Vagina (tissue), 2 donors: ENCODE results near the gene HOXA7. TPM values are rescaled to one million over a fixed set of nuclear protein-coding genes. Genes with fewer than 3 reads are reported as not detected.

Experiments used
- DNase-seq, 2 donors: peaks; one replicate each; pipeline ENCODE4 v3.0.0-alpha.2; 2017; ENCODE audit errors: extremely low spot score in 2 of 2
- H3K27ac ChIP-seq: fragments of 200-600 bp; sonication (generic); one replicate; pipeline ENCODE4 v1.5.1; 2019
- H3K27me3 ChIP-seq: fragments of 200-600 bp; sonication (generic); one replicate; pipeline ENCODE4 v1.5.1; 2019
- H3K36me3 ChIP-seq, 2 donors: fragments of 200-600 bp; sonication (generic); one replicate each; pipeline ENCODE4 v1.5.1; 2017 to 2019
- H3K4me1 ChIP-seq: fragments of 200-600 bp; sonication (generic); one replicate; pipeline ENCODE4 v1.5.1; 2019
- H3K4me3 ChIP-seq, 2 donors: fragments of 200-600 bp; sonication (generic); 1 replicate in 1 of 2; 2 replicates in 1 of 2; pipeline ENCODE4 v1.5.1; 2016 to 2019
- H3K9me3 ChIP-seq: fragments of 200-600 bp; sonication (generic); one replicate; pipeline ENCODE4 v1.5.1; 2019
- CTCF ChIP-seq, 3 experiments: fragments of 450-650 bp in 2 of 3; fragments of 200-600 bp in 1 of 3; sonication (generic) in 1 of 3; IDR thresholded peaks; one replicate each; pipeline ENCODE4 v1.5.1; 2017 to 2019; ENCODE audit warnings: antibody characterized with exemption in 3 of 3, mild to moderate bottlenecking in 2 of 3, moderate library complexity in 2 of 3
- POLR2A ChIP-seq, 2 donors: fragments of 450-650 bp; IDR thresholded peaks; one replicate each; pipeline ENCODE4 v1.6.1; 2017; ENCODE audit warnings: antibody characterized with exemption in 2 of 2, mild to moderate bottlenecking in 2 of 2, moderate library complexity in 2 of 2
- POLR2AphosphoS5 ChIP-seq, 2 donors: sonication (generic); formaldehyde crosslinking; IDR thresholded peaks; one replicate each; pipeline ENCODE4 v1.9.0; 2017; ENCODE audit warnings: antibody characterized with exemption in 2 of 2, mild to moderate bottlenecking in 2 of 2, low read depth in 1 of 2; ENCODE audit not compliant: insufficient read depth in 1 of 2
- intact Hi-C: fragments of 100-400 bp; cut with DNase I; formaldehyde crosslinking; loops from one replicate; pipeline ENCODE4 v1.15.1; 2023
- total RNA-seq: library from RNA; depleted of rRNA; stranded (reverse); fragments of >200 nt; gene quantifications from one replicate; pipeline ENCODE4 v1.2.3, GENCODE V29; 2016

HOXA7 gene
- total RNA-seq, 1 donor from 2014 or later, result 23.8 TPM

- peak overlapping the region; percentile 88 to 91 for H3K4me3 ChIP-seq
Measured at GRCh38 chr7:27192546-27193334, 36.3 kb upstream of the HOXA7 start.

GRCh38 chr7:27191833-27192545 is 35.5 kb upstream of the HOXA7 start:
- intact Hi-C loops, result loop anchor here (10.0 kb wide), 1 partner anchor 583 kb away; no protein-coding TSS in a partner anchor
- TF ChIP-seq POLR2A (IDR thresholded peaks at IDR 0.05) (peak in 1 of 2 donors; percentile 17), CTCF (IDR thresholded peaks at IDR 0.05) (no peak), POLR2AphosphoS5 (IDR thresholded peaks at IDR 0.05; ENCODE audit: insufficient read depth in 1 of 2, low read depth in 1 of 2) (peak in 1 of 2 donors; percentile 76)
- H3K4me1 ChIP-seq, result peaks cover 55% of the 10 kb centered on the region

More at GRCh38 chr7:27192546-27193334, 36.3 kb upstream of the HOXA7 start:
- Histone ChIP-seq H3K27me3 (no peaks in the 10 kb centered on the region), H3K27ac (peak overlapping the region; percentile 99), H3K9me3 (no peaks in the 10 kb centered on the region), H3K4me1 (peaks cover 49% of the 10 kb centered on the region), H3K36me3 (no peaks in the 10 kb centered on the region)
- intact Hi-C loops, result loop anchor here (10.0 kb wide), 1 partner anchor 582 kb away; no protein-coding TSS in a partner anchor
- DNase-seq, result no peak
- peak in 1 of 2 donors; percentile 74 for TF ChIP-seq POLR2AphosphoS5 (IDR thresholded peaks at IDR 0.05; ENCODE audit: insufficient read depth in 1 of 2, low read depth in 1 of 2)
- no peak for TF ChIP-seq POLR2A (IDR thresholded peaks at IDR 0.05)
- TF ChIP-seq CTCF (IDR thresholded peaks at IDR 0.05), result no peak

GRCh38 chr7:27191161-27191731 is 34.8 kb upstream of the HOXA7 start:
- Histone ChIP-seq H3K4me3 (peak overlapping the region; percentile 88 to 91), H3K4me1 (peaks cover 55% of the 10 kb centered on the region), H3K36me3 (no peaks in the 10 kb centered on the region), H3K27ac (peak overlapping the region; percentile 99), H3K27me3 (no peaks in the 10 kb centered on the region), H3K9me3 (no peaks in the 10 kb centered on the region)
- intact Hi-C loops, result loop anchor here (10.0 kb wide), 1 partner anchor 584 kb away; no protein-coding TSS in a partner anchor
- no peak for DNase-seq
- no peak for TF ChIP-seq CTCF (IDR thresholded peaks at IDR 0.05)
- TF ChIP-seq POLR2A (IDR thresholded peaks at IDR 0.05), result no peak
- no peak for TF ChIP-seq POLR2AphosphoS5 (IDR thresholded peaks at IDR 0.05; ENCODE audit: insufficient read depth in 1 of 2, low read depth in 1 of 2)

More at GRCh38 chr7:27191833-27192545, 35.5 kb upstream of the HOXA7 start:
- Histone ChIP-seq H3K36me3 (no peaks in the 10 kb centered on the region), H3K9me3 (no peaks in the 10 kb centered on the region), H3K4me3 (peak overlapping the region; percentile 88 to 91), H3K27me3 (no peaks in the 10 kb centered on the region), H3K27ac (peak overlapping the region; percentile 99)
- DNase-seq, result no peak

- no peaks in the 10 kb centered on the region for H3K9me3 ChIP-seq
- H3K36me3 ChIP-seq, result no peaks in the 10 kb centered on the region
- TF ChIP-seq POLR2AphosphoS5 (IDR thresholded peaks at IDR 0.05; ENCODE audit: insufficient read depth in 1 of 2, low read depth in 1 of 2), result no peak
- TF ChIP-seq CTCF (IDR thresholded peaks at IDR 0.05), result no peak
- TF ChIP-seq POLR2A (IDR thresholded peaks at IDR 0.05), result no peak
- H3K4me1 ChIP-seq, result peaks cover 55% of the 10 kb centered on the region
- DNase-seq, result no peak
- H3K4me3 ChIP-seq, result peak overlapping the region; percentile 64 to 88
- H3K27ac ChIP-seq, result peak overlapping the region; percentile 99
- intact Hi-C loops, result loop anchor here (10.0 kb wide), 1 partner anchor 585 kb away; no protein-coding TSS in a partner anchor
- H3K27me3 ChIP-seq, result no peaks in the 10 kb centered on the region
Measured at GRCh38 chr7:27189997-27190748, 33.7 kb upstream of the HOXA7 start.
